ENCODE data around the gene PIK3C2G. TPM values are rescaled to one million over a fixed set of nuclear protein-coding genes. Genes with fewer than 3 reads are reported as not detected.

Gene PIK3C2G
- total RNA-seq, 1 experiment from 2014 or later = not detected

DNA sequence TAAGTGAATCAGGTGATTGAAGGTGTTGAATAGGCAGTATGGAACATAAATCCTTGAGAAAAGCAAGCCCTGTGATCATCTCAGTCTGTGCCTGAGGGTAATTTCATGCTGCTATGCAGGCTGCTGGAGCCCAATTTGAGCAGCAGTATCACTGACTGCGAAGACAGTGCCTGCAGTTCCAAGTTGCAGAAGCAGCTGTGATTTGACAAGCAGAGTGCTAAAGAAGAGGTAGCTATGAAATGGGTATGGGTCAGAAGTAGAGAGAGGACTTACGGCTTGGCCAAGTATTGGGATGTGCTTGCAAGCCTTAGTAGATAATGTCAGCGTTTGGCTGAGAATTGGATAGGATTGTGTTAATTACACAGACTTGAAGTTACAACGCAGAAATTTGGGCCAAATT, 22.5 kb downstream of the PIK3C2G start:
- H3K4me2 ChIP-seq (ENCODE audit: low read length) = no peak overlapping the region
- BruUV-seq (replicated peaks) = no TSS peak
- no peaks in the 10 kb centered on the region for H3K79me2 ChIP-seq (ENCODE audit: insufficient read depth, low read length)
- POLR2A ChIA-PET = no interaction called here
- RAD21 ChIA-PET (ENCODE audit: low non-redundant PET in 1 of 2, low total read pairs in 2 of 2, uncharacterized antibody in 2 of 2, unreplicated experiment in 2 of 2) = no interaction called here
- no peaks in the 10 kb centered on the region for H4K20me1 ChIP-seq (ENCODE audit: insufficient read depth)
- ATAC-seq (no peak), DNase-seq (ENCODE audit: low read depth, low spot score) (no peak)
- TF ChIP-seq, protein P1, sequence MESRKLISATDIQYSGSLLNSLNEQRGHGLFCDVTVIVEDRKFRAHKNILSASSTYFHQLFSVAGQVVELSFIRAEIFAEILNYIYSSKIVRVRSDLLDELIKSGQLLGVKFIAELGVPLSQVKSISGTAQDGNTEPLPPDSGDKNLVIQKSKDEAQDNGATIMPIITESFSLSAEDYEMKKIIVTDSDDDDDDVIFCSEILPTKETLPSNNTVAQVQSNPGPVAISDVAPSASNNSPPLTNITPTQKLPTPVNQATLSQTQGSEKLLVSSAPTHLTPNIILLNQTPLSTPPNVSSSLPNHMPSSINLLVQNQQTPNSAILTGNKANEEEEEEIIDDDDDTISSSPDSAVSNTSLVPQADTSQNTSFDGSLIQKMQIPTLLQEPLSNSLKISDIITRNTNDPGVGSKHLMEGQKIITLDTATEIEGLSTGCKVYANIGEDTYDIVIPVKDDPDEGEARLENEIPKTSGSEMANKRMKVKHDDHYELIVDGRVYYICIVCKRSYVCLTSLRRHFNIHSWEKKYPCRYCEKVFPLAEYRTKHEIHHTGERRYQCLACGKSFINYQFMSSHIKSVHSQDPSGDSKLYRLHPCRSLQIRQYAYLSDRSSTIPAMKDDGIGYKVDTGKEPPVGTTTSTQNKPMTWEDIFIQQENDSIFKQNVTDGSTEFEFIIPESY (IDR thresholded peaks at IDR 0.05; ENCODE audit: extremely low read depth, insufficient replicate concordance, low read length) = no peak
- TF ChIP-seq, protein P2, sequence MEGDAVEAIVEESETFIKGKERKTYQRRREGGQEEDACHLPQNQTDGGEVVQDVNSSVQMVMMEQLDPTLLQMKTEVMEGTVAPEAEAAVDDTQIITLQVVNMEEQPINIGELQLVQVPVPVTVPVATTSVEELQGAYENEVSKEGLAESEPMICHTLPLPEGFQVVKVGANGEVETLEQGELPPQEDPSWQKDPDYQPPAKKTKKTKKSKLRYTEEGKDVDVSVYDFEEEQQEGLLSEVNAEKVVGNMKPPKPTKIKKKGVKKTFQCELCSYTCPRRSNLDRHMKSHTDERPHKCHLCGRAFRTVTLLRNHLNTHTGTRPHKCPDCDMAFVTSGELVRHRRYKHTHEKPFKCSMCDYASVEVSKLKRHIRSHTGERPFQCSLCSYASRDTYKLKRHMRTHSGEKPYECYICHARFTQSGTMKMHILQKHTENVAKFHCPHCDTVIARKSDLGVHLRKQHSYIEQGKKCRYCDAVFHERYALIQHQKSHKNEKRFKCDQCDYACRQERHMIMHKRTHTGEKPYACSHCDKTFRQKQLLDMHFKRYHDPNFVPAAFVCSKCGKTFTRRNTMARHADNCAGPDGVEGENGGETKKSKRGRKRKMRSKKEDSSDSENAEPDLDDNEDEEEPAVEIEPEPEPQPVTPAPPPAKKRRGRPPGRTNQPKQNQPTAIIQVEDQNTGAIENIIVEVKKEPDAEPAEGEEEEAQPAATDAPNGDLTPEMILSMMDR (IDR thresholded peaks at IDR 0.05 in 2 of 3, conservative IDR thresholded peaks at IDR 0.05 in 1 of 3; ENCODE audit: borderline replicate concordance in 1 of 3, insufficient read depth in 1 of 3, low read depth in 2 of 3, low read length in 2 of 3) = no peak
- no peak for TF ChIP-seq FOSL1 (IDR thresholded peaks at IDR 0.05; ENCODE audit: low read depth)
- TF ChIP-seq CEBPB (IDR thresholded peaks at IDR 0.05; ENCODE audit: low read depth) = no peak
- TF ChIP-seq REST (IDR thresholded peaks at IDR 0.05; ENCODE audit: low read depth) = no peak
- TF ChIP-seq ELF1 (IDR thresholded peaks at IDR 0.05; ENCODE audit: borderline replicate concordance, low read depth) = no peak
- no peak for TF ChIP-seq SRF (IDR thresholded peaks at IDR 0.05; ENCODE audit: low read depth)
- TF ChIP-seq SP1 (IDR thresholded peaks at IDR 0.05; ENCODE audit: low read depth) = no peak
- no peak for TF ChIP-seq ZNF274 (IDR thresholded peaks at IDR 0.05; ENCODE audit: low read depth, low read length)
- TF ChIP-seq ZFX (IDR thresholded peaks at IDR 0.05) = no peak
- TF ChIP-seq EZH2 (IDR thresholded peaks at IDR 0.05) = no peak
- TF ChIP-seq SIN3A (IDR thresholded peaks at IDR 0.05; ENCODE audit: low read depth) = no peak
- no peak for TF ChIP-seq POLR2AphosphoS5 (IDR thresholded peaks at IDR 0.05; ENCODE audit: low read depth, low read length)
- TF ChIP-seq JUND (IDR thresholded peaks at IDR 0.05) = no peak
- H3K9ac ChIP-seq (ENCODE audit: low read length) = no peak overlapping the region
- intact Hi-C loops (cut with micrococcal nuclease) = no loop called here
- H3K36me3 ChIP-seq (ENCODE audit: control insufficient read depth in 1 of 2, insufficient read depth in 2 of 2, low read length in 2 of 2) = no peaks in the 10 kb centered on the region
- H2AFZ ChIP-seq (ENCODE audit: low read depth, low read length, poor library complexity, severe bottlenecking) = no peak overlapping the region
- H3K9me2 ChIP-seq (ENCODE audit: insufficient read depth) = no peaks in the 10 kb centered on the region; the same call in 1 of the 2 replicates
- H3K4me3 ChIP-seq (replicated peaks in 1 of 2; ENCODE audit: low read depth in 1 of 2, low read length in 2 of 2) = no peak overlapping the region
- no peaks in the 10 kb centered on the region for H3K27me3 ChIP-seq (ENCODE audit: insufficient read depth, low read length)
- no peaks in the 10 kb centered on the region for H3K4me1 ChIP-seq (ENCODE audit: control insufficient read depth in 1 of 2, insufficient read depth in 2 of 2, low read length in 2 of 2)
- no peak overlapping the region for H3K27ac ChIP-seq (ENCODE audit: low read depth, low read length)
- no peaks in the 10 kb centered on the region for H3K9me3 ChIP-seq (ENCODE audit: control insufficient read depth in 1 of 2, insufficient read depth in 1 of 2, low read depth in 1 of 2, low read length in 2 of 2)
- CTCF ChIA-PET = no interaction called here

All from HCT116 (cell line).